Measurements from ENCODE around the gene MATCAP1.

- TF ChIP-seq RAD21 (IDR thresholded peaks at IDR 0.05; ENCODE audit: low read length): no peak
- TF ChIP-seq RCOR1 (IDR thresholded peaks at IDR 0.05; ENCODE audit: low read length): no peak
- TF ChIP-seq CTCF (IDR thresholded peaks at IDR 0.05): no peak
- TF ChIP-seq USF1 (IDR thresholded peaks at IDR 0.05; ENCODE audit: borderline replicate concordance, low read depth): no peak
- TF ChIP-seq MAX (IDR thresholded peaks at IDR 0.05; ENCODE audit: low read depth): no peak
These were observed 25.7 kb downstream of the MATCAP1 start for GRCh38 chr16:67157892-67158635.

All from SK-N-SH (cell line).